ENCODE measurements around the gene POP4.

POP4 gene

GRCh38 chr19:29578349-29578748, 27.7 kb upstream of the POP4 start:
- Histone ChIP-seq H3K4me3 (ENCODE audit: control insufficient read depth in 1 of 7, extremely low read depth in 1 of 7, insufficient read depth in 4 of 7, low read depth in 2 of 7, low read length in 6 of 7) (no peak overlapping the region), H3K36me3 (ENCODE audit: control insufficient read depth in 4 of 4, insufficient read depth in 4 of 4, low read length in 3 of 4) (no peaks in the 10 kb centered on the region), H3K4me1 (ENCODE audit: control extremely low read depth in 1 of 4, control insufficient read depth in 4 of 4, insufficient read depth in 4 of 4, low read length in 3 of 4) (no peaks in the 10 kb centered on the region), H3K27ac (ENCODE audit: insufficient read depth in 1 of 2, low read depth in 1 of 2, low read length in 2 of 2, poor library complexity in 1 of 2, severe bottlenecking in 2 of 2) (no peak overlapping the region), H3K9me3 (ENCODE audit: control extremely low read depth in 1 of 5, control insufficient read depth in 4 of 5, insufficient read depth in 2 of 5, low read depth in 1 of 5, low read length in 4 of 5) (peaks cover 0 to 5% (median 0%) of the 10 kb centered on the region in 5 experiments), H3K27me3 (replicated peaks in 2 of 5; ENCODE audit: control insufficient read depth in 4 of 5, insufficient read depth in 5 of 5, low read length in 4 of 5) (peaks cover 0 to 44% (median 19%) of the 10 kb centered on the region in 5 experiments)
- POLR2A ChIA-PET: no interaction called here
- whole genome bisulfite sequencing (ENCODE audit: insufficient coverage): 89% methylated on average over 6 of the region's 8 CpGs
- no peak for DNase-seq
- CTCF ChIA-PET: no interaction called here

GRCh38 chr19:29579308-29579910, 26.7 kb upstream of the POP4 start:
- Histone ChIP-seq H3K36me3 (ENCODE audit: control insufficient read depth in 4 of 4, insufficient read depth in 4 of 4, low read length in 3 of 4) (no peaks in the 10 kb centered on the region), H3K4me3 (ENCODE audit: control insufficient read depth in 1 of 7, extremely low read depth in 1 of 7, insufficient read depth in 4 of 7, low read depth in 2 of 7, low read length in 6 of 7) (no peak overlapping the region), H3K9me3 (ENCODE audit: control extremely low read depth in 1 of 5, control insufficient read depth in 4 of 5, insufficient read depth in 2 of 5, low read depth in 1 of 5, low read length in 4 of 5) (peaks cover 0 to 5% (median 0%) of the 10 kb centered on the region in 5 experiments), H3K27ac (ENCODE audit: insufficient read depth in 1 of 2, low read depth in 1 of 2, low read length in 2 of 2, poor library complexity in 1 of 2, severe bottlenecking in 2 of 2) (no peak overlapping the region), H3K4me1 (ENCODE audit: control extremely low read depth in 1 of 4, control insufficient read depth in 4 of 4, insufficient read depth in 4 of 4, low read length in 3 of 4) (no peaks in the 10 kb centered on the region), H3K27me3 (replicated peaks in 2 of 5; ENCODE audit: control insufficient read depth in 4 of 5, insufficient read depth in 5 of 5, low read length in 4 of 5) (peaks cover 0 to 41% (median 19%) of the 10 kb centered on the region in 5 experiments)
- ChIA-PET POLR2A (no interaction called here), CTCF (no interaction called here)
- no peak for DNase-seq
- WGBS (ENCODE audit: insufficient coverage): 94% methylated on average over 6 of the region's 6 CpGs

- POLR2A ChIA-PET: no interaction called here
- no CpG with 5 or more reads among the region's 1 CpG for WGBS (ENCODE audit: insufficient coverage)
- H3K4me1 ChIP-seq (ENCODE audit: control extremely low read depth in 1 of 4, control insufficient read depth in 4 of 4, insufficient read depth in 4 of 4, low read length in 3 of 4): no peaks in the 10 kb centered on the region
Observed at GRCh38 chr19:29581398-29581797, 24.7 kb upstream of the POP4 start.

GRCh38 chr19:29583196-29583999, 22.7 kb upstream of the POP4 start:
- H3K4me3 ChIP-seq (ENCODE audit: control insufficient read depth in 1 of 7, extremely low read depth in 1 of 7, insufficient read depth in 4 of 7, low read depth in 2 of 7, low read length in 6 of 7): no peak overlapping the region
- no CpG with 5 or more reads among the region's 1 CpG for WGBS (ENCODE audit: insufficient coverage)
- POLR2A ChIA-PET: no interaction called here
- no peaks in the 10 kb centered on the region for H3K4me1 ChIP-seq (ENCODE audit: control extremely low read depth in 1 of 4, control insufficient read depth in 4 of 4, insufficient read depth in 4 of 4, low read length in 3 of 4)
- H3K9me3 ChIP-seq (ENCODE audit: control extremely low read depth in 1 of 5, control insufficient read depth in 4 of 5, insufficient read depth in 2 of 5, low read depth in 1 of 5, low read length in 4 of 5): peaks cover 0 to 7% (median 0%) of the 10 kb centered on the region in 5 experiments
- H3K36me3 ChIP-seq (ENCODE audit: control insufficient read depth in 4 of 4, insufficient read depth in 4 of 4, low read length in 3 of 4): no peaks in the 10 kb centered on the region
- H3K27ac ChIP-seq (ENCODE audit: insufficient read depth in 1 of 2, low read depth in 1 of 2, low read length in 2 of 2, poor library complexity in 1 of 2, severe bottlenecking in 2 of 2): no peak overlapping the region
- DNase-seq: no peak
- CTCF ChIA-PET: interaction anchor here (1.0 kb wide), 1 partner anchor 11 kb away, joined by 3 read pairs; no protein-coding TSS in a partner anchor
- H3K27me3 ChIP-seq (replicated peaks in 2 of 5; ENCODE audit: control insufficient read depth in 4 of 5, insufficient read depth in 5 of 5, low read length in 4 of 5): peaks cover 2 to 16% (median 10%) of the 10 kb centered on the region in 5 experiments

More at GRCh38 chr19:29581398-29581797, 24.7 kb upstream of the POP4 start:
- DNase-seq: no peak
- H3K27ac ChIP-seq (ENCODE audit: insufficient read depth in 1 of 2, low read depth in 1 of 2, low read length in 2 of 2, poor library complexity in 1 of 2, severe bottlenecking in 2 of 2): no peak overlapping the region
- peaks cover 0 to 5% (median 0%) of the 10 kb centered on the region in 5 experiments for H3K9me3 ChIP-seq (ENCODE audit: control extremely low read depth in 1 of 5, control insufficient read depth in 4 of 5, insufficient read depth in 2 of 5, low read depth in 1 of 5, low read length in 4 of 5)
- no peaks in the 10 kb centered on the region for H3K36me3 ChIP-seq (ENCODE audit: control insufficient read depth in 4 of 4, insufficient read depth in 4 of 4, low read length in 3 of 4)
- H3K4me3 ChIP-seq (ENCODE audit: control insufficient read depth in 1 of 7, extremely low read depth in 1 of 7, insufficient read depth in 4 of 7, low read depth in 2 of 7, low read length in 6 of 7): no peak overlapping the region
- CTCF ChIA-PET: no interaction called here
- peaks cover 0 to 26% (median 12%) of the 10 kb centered on the region in 5 experiments for H3K27me3 ChIP-seq (replicated peaks in 2 of 5; ENCODE audit: control insufficient read depth in 4 of 5, insufficient read depth in 5 of 5, low read length in 4 of 5)

GRCh38 chr19:29586401-29586800, 19.7 kb upstream of the POP4 start:
- H3K27me3 ChIP-seq (replicated peaks in 2 of 5; ENCODE audit: control insufficient read depth in 4 of 5, insufficient read depth in 5 of 5, low read length in 4 of 5): peaks cover 2 to 27% (median 12%) of the 10 kb centered on the region in 5 experiments
- no peaks in the 10 kb centered on the region for H3K4me1 ChIP-seq (ENCODE audit: control extremely low read depth in 1 of 4, control insufficient read depth in 4 of 4, insufficient read depth in 4 of 4, low read length in 3 of 4)
- WGBS (ENCODE audit: insufficient coverage): 68% methylated on average over 2 of the region's 2 CpGs
- no peak overlapping the region for H3K4me3 ChIP-seq (ENCODE audit: control insufficient read depth in 1 of 7, extremely low read depth in 1 of 7, insufficient read depth in 4 of 7, low read depth in 2 of 7, low read length in 6 of 7)
- no peak for DNase-seq
- CTCF ChIA-PET: no interaction called here
- H3K9me3 ChIP-seq (ENCODE audit: control extremely low read depth in 1 of 5, control insufficient read depth in 4 of 5, insufficient read depth in 2 of 5, low read depth in 1 of 5, low read length in 4 of 5): peaks cover 0 to 5% (median 0%) of the 10 kb centered on the region in 5 experiments
- no peak overlapping the region for H3K27ac ChIP-seq (ENCODE audit: insufficient read depth in 1 of 2, low read depth in 1 of 2, low read length in 2 of 2, poor library complexity in 1 of 2, severe bottlenecking in 2 of 2)
- H3K36me3 ChIP-seq (ENCODE audit: control insufficient read depth in 4 of 4, insufficient read depth in 4 of 4, low read length in 3 of 4): no peaks in the 10 kb centered on the region
- POLR2A ChIA-PET: no interaction called here

GRCh38 chr19:29587059-29587458, 19.0 kb upstream of the POP4 start:
- DNase-seq: no peak
- Histone ChIP-seq H3K36me3 (ENCODE audit: control insufficient read depth in 4 of 4, insufficient read depth in 4 of 4, low read length in 3 of 4) (no peaks in the 10 kb centered on the region), H3K27me3 (replicated peaks in 2 of 5; ENCODE audit: control insufficient read depth in 4 of 5, insufficient read depth in 5 of 5, low read length in 4 of 5) (peaks cover 2 to 33% (median 12%) of the 10 kb centered on the region in 5 experiments), H3K27ac (ENCODE audit: insufficient read depth in 1 of 2, low read depth in 1 of 2, low read length in 2 of 2, poor library complexity in 1 of 2, severe bottlenecking in 2 of 2) (no peak overlapping the region), H3K4me1 (ENCODE audit: control extremely low read depth in 1 of 4, control insufficient read depth in 4 of 4, insufficient read depth in 4 of 4, low read length in 3 of 4) (no peaks in the 10 kb centered on the region), H3K9me3 (ENCODE audit: control extremely low read depth in 1 of 5, control insufficient read depth in 4 of 5, insufficient read depth in 2 of 5, low read depth in 1 of 5, low read length in 4 of 5) (peaks cover 0 to 2% (median 0%) of the 10 kb centered on the region in 5 experiments), H3K4me3 (ENCODE audit: control insufficient read depth in 1 of 7, extremely low read depth in 1 of 7, insufficient read depth in 4 of 7, low read depth in 2 of 7, low read length in 6 of 7) (no peak overlapping the region)
- CTCF ChIA-PET: no interaction called here
- POLR2A ChIA-PET: no interaction called here
- 78% methylated on average over 3 of the region's 3 CpGs for WGBS (ENCODE audit: insufficient coverage)

GRCh38 chr19:29587518-29587986, 18.5 kb upstream of the POP4 start:
- Histone ChIP-seq H3K9me3 (ENCODE audit: control extremely low read depth in 1 of 5, control insufficient read depth in 4 of 5, insufficient read depth in 2 of 5, low read depth in 1 of 5, low read length in 4 of 5) (peaks cover 0 to 2% (median 0%) of the 10 kb centered on the region in 5 experiments), H3K27me3 (replicated peaks in 2 of 5; ENCODE audit: control insufficient read depth in 4 of 5, insufficient read depth in 5 of 5, low read length in 4 of 5) (peaks cover 2 to 38% (median 11%) of the 10 kb centered on the region in 5 experiments), H3K4me1 (ENCODE audit: control extremely low read depth in 1 of 4, control insufficient read depth in 4 of 4, insufficient read depth in 4 of 4, low read length in 3 of 4) (no peaks in the 10 kb centered on the region), H3K27ac (ENCODE audit: insufficient read depth in 1 of 2, low read depth in 1 of 2, low read length in 2 of 2, poor library complexity in 1 of 2, severe bottlenecking in 2 of 2) (no peak overlapping the region), H3K36me3 (ENCODE audit: control insufficient read depth in 4 of 4, insufficient read depth in 4 of 4, low read length in 3 of 4) (no peaks in the 10 kb centered on the region), H3K4me3 (ENCODE audit: control insufficient read depth in 1 of 7, extremely low read depth in 1 of 7, insufficient read depth in 4 of 7, low read depth in 2 of 7, low read length in 6 of 7) (no peak overlapping the region)
- ChIA-PET CTCF (no interaction called here), POLR2A (no interaction called here)
- WGBS (ENCODE audit: insufficient coverage): 80% methylated on average over 1 of the region's 2 CpGs
- no peak for DNase-seq

Data from common myeloid progenitor, CD34-positive (primary cell).